ENCODE results near the gene E2F4.

DNA sequence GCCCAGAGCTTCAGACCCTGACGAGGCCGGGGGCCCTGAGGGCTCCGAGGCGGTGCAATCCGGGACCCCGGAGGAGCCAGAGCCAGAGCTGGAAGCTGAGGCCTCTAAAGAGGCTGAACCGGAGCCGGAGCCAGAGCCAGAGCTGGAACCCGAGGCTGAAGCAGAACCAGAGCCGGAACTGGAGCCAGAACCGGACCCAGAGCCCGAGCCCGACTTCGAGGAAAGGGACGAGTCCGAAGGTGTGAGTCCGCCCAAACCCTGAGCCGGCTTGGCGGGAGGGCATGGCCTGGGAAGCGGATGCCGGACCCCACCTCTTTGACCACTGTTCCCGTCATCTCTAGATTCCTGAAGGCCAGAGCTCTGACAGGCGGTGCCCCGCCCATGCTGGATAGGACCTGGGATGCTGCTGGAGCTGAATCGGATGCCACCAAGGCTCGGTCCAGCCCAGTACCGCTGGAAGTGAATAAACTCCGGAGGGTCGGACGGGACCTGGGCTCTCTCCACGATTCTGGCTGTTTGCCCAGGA is 17.2 kb upstream of the E2F4 start:
- TF ChIP-seq, protein P1, sequence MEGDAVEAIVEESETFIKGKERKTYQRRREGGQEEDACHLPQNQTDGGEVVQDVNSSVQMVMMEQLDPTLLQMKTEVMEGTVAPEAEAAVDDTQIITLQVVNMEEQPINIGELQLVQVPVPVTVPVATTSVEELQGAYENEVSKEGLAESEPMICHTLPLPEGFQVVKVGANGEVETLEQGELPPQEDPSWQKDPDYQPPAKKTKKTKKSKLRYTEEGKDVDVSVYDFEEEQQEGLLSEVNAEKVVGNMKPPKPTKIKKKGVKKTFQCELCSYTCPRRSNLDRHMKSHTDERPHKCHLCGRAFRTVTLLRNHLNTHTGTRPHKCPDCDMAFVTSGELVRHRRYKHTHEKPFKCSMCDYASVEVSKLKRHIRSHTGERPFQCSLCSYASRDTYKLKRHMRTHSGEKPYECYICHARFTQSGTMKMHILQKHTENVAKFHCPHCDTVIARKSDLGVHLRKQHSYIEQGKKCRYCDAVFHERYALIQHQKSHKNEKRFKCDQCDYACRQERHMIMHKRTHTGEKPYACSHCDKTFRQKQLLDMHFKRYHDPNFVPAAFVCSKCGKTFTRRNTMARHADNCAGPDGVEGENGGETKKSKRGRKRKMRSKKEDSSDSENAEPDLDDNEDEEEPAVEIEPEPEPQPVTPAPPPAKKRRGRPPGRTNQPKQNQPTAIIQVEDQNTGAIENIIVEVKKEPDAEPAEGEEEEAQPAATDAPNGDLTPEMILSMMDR (optimal IDR thresholded peaks at IDR 0.05 in 1 of 3, IDR thresholded peaks at IDR 0.05 in 1 of 3, conservative IDR thresholded peaks at IDR 0.05 in 1 of 3; ENCODE audit: extremely low read depth in 1 of 3, insufficient read depth in 2 of 3, low read length in 3 of 3), result no peak
- TF ChIP-seq EZH2 (IDR thresholded peaks at IDR 0.05; ENCODE audit: low read length), result no peak
